Left lung (tissue), 10 donors: ENCODE measurements around the gene SLX4IP. TPM values are rescaled to one million over a fixed set of nuclear protein-coding genes. Genes with fewer than 3 reads are reported as not detected.

ENCODE experiments used
- ATAC-seq: fragments of 200-7000 bp; cut with Tn5 transposase; one replicate; pipeline ENCODE4 v1.9.1; 2020; ENCODE audit warnings: moderate library complexity
- DNase-seq, 4 donors: peaks; one replicate each; pipeline ENCODE4 v3.0.0-alpha.2; 2013 to 2020
- H3K27ac ChIP-seq, 2 donors: fragments of 200-600 bp; sonication (generic) in 1 of 2; one replicate each; pipeline versions ENCODE4 v1.5.0 to v1.8.0; 2020 to 2021
- H3K27me3 ChIP-seq, 2 donors: fragments of 200-600 bp; sonication (generic) in 1 of 2; one replicate each; pipeline versions ENCODE4 v1.5.0 to v1.8.0; 2020 to 2021
- H3K36me3 ChIP-seq, 2 donors: fragments of 200-600 bp; sonication (generic) in 1 of 2; one replicate each; pipeline versions ENCODE4 v1.5.0 to v1.8.0; 2020 to 2021
- H3K4me1 ChIP-seq, 2 donors: fragments of 200-600 bp; one replicate each; pipeline ENCODE4 v1.8.0; 2021
- H3K4me3 ChIP-seq, 2 donors: fragments of 200-600 bp; sonication (generic) in 1 of 2; one replicate each; pipeline versions ENCODE4 v1.5.0 to v1.8.0; 2020 to 2021; ENCODE audit warnings: mild to moderate bottlenecking in 1 of 2
- H3K9me3 ChIP-seq, 2 donors: fragments of 200-600 bp; sonication (generic) in 1 of 2; one replicate each; pipeline versions ENCODE4 v1.5.0 to v1.8.0; 2020 to 2021
- intact Hi-C, 2 donors: fragments of 100-400 bp; cut with DNase I; formaldehyde crosslinking; loops; one replicate each; pipeline versions ENCODE4 v1.11.2 to v1.14.2; 2022
- polyA plus RNA-seq, 6 donors: library from polyadenylated mRNA; unstranded; fragments of 120-200 nt; gene quantifications; one replicate each; pipeline ENCODE4 v1.2.1, GENCODE V29; 2013; ENCODE audit not compliant: insufficient read length in 6 of 6
- total RNA-seq, 2 donors: library from RNA; stranded (reverse); fragmentation: NEBNext Ultra II Directional; extraction: Animal tissue kit (Norgen Biotek cat#: 25700); gene quantifications; one replicate each; pipeline ENCODE4 v1.2.1, GENCODE V29; 2021
- TF ChIP-seq, protein P1 (sequence below), 2 donors: fragments of 200-600 bp; sonication (generic) in 1 of 2; IDR thresholded peaks; one replicate each; pipeline versions ENCODE4 v1.5.0 to v1.8.0; 2021; ENCODE audit warnings: antibody characterized with exemption in 2 of 2
- donor health status: DM: no; HTN: yes; CAD: no.
- donor health status: DM: no; HTN: no; CAD: no.

The SLX4IP gene
- total and polyA plus RNA-seq, 8 donors = 6.0 to 12.3 (median 10.3) TPM

- Histone ChIP-seq H3K36me3 (no peaks in the 10 kb centered on the region), H3K27ac (no peak overlapping the region), H3K4me1 (no peaks in the 10 kb centered on the region), H3K4me3 (no peak overlapping the region), H3K27me3 (no peaks in the 10 kb centered on the region), H3K9me3 (no peaks in the 10 kb centered on the region)
- intact Hi-C loops = no loop called here
- ATAC-seq (no peak), DNase-seq (no peak)
- TF ChIP-seq, protein P1, sequence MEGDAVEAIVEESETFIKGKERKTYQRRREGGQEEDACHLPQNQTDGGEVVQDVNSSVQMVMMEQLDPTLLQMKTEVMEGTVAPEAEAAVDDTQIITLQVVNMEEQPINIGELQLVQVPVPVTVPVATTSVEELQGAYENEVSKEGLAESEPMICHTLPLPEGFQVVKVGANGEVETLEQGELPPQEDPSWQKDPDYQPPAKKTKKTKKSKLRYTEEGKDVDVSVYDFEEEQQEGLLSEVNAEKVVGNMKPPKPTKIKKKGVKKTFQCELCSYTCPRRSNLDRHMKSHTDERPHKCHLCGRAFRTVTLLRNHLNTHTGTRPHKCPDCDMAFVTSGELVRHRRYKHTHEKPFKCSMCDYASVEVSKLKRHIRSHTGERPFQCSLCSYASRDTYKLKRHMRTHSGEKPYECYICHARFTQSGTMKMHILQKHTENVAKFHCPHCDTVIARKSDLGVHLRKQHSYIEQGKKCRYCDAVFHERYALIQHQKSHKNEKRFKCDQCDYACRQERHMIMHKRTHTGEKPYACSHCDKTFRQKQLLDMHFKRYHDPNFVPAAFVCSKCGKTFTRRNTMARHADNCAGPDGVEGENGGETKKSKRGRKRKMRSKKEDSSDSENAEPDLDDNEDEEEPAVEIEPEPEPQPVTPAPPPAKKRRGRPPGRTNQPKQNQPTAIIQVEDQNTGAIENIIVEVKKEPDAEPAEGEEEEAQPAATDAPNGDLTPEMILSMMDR (IDR thresholded peaks at IDR 0.05) = no peak
These were observed 195.0 kb downstream of the SLX4IP start for GRCh38 chr20:10629946-10630650.

DNA sequence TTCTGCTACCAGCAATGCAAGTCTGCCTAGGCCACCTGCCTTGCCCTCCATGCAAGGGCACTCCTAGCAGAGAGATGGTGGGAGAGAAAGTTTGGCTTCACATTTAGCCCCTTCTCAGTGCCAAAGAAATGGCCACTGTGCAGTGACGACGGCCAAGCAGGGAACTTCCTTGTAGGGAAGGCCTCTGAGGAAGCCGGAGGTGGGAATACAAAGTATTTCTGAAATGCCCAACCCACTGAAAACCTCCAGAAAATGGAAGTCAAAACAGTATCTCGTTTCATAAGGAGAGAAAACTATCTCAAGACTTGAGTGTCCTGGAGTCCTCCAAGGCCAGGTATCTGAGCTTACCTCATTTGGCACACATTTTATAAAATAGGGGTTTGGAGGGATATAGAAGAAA is 196.0 kb downstream of the SLX4IP start:
- no peaks in the 10 kb centered on the region for H3K36me3 ChIP-seq
- DNase-seq = no peak
- H3K9me3 ChIP-seq = no peaks in the 10 kb centered on the region
- no peak overlapping the region for H3K27ac ChIP-seq
- intact Hi-C loops = no loop called here
- H3K27me3 ChIP-seq = no peaks in the 10 kb centered on the region
- TF ChIP-seq, protein P1 (IDR thresholded peaks at IDR 0.05) = no peak
- peaks cover 0 to 3% of the 10 kb centered on the region in 2 donors for H3K4me1 ChIP-seq
- ATAC-seq = no peak
- H3K4me3 ChIP-seq = no peak overlapping the region

- intact Hi-C loops = no loop called here
These were observed 197.8 kb downstream of the SLX4IP start for GRCh38 chr20:10632721-10633509.

DNA sequence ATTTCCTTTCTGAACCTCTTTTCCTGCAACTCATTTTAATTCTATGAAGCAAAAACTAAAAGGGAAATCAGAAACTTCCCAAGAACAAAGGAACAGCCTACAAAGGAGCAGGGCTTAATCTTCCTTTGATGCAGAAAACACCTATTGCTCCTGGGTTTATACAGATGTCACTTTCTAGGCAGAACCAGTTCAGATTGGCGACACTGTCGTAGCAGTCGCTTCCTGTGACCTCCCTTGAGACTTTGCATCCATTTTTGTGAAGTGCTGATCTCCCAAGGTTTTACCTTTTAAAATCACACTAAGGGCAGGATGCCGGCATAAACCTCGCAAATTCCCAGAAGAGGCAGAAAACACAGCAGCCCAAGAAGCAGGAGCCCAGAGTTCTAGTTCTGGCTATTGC is 198.6 kb downstream of the SLX4IP start:
- DNase-seq (no peak), ATAC-seq (no peak)
- H3K4me3 ChIP-seq = no peak overlapping the region
- TF ChIP-seq, protein P1 (IDR thresholded peaks at IDR 0.05) = no peak
- no peaks in the 10 kb centered on the region for H3K27me3 ChIP-seq
- H3K36me3 ChIP-seq = peaks cover 0 to 14% of the 10 kb centered on the region in 2 donors
- H3K4me1 ChIP-seq = peaks cover 9 to 14% of the 10 kb centered on the region in 2 donors
- H3K9me3 ChIP-seq = no peaks in the 10 kb centered on the region
- H3K27ac ChIP-seq = no peak overlapping the region
- intact Hi-C loops = no loop called here

More at GRCh38 chr20:10632721-10633509, 197.8 kb downstream of the SLX4IP start:
- H3K4me3 ChIP-seq = no peak overlapping the region
- H3K27me3 ChIP-seq = no peaks in the 10 kb centered on the region
- DNase-seq = no peak
- peaks cover 0 to 7% of the 10 kb centered on the region in 2 donors for H3K36me3 ChIP-seq
- no peaks in the 10 kb centered on the region for H3K9me3 ChIP-seq
- H3K27ac ChIP-seq = no peak overlapping the region
- no peak for ATAC-seq
- H3K4me1 ChIP-seq = peaks cover 9% of the 10 kb centered on the region in 2 donors
- TF ChIP-seq, protein P1 (IDR thresholded peaks at IDR 0.05) = no peak

GRCh38 chr20:10634211-10634610 is 199.1 kb downstream of the SLX4IP start:
- no peak for DNase-seq
- Histone ChIP-seq H3K9me3 (no peaks in the 10 kb centered on the region), H3K27me3 (no peaks in the 10 kb centered on the region), H3K27ac (no peak overlapping the region), H3K36me3 (peaks cover 0 to 19% of the 10 kb centered on the region in 2 donors), H3K4me1 (peaks cover 9 to 14% of the 10 kb centered on the region in 2 donors), H3K4me3 (no peak overlapping the region)
- intact Hi-C loops = no loop called here
- no peak for ATAC-seq
- TF ChIP-seq, protein P1 (IDR thresholded peaks at IDR 0.05) = no peak
